PC-3 (cell line): ENCODE data around the gene SHISA6. TPM values are rescaled to one million over a fixed set of nuclear protein-coding genes. Genes with fewer than 3 reads are reported as not detected.

ENCODE experiments used
- ATAC-seq: fragments of 200-7000 bp; cut with Tn5 transposase; 2 replicates; pipeline ENCODE4 v1.9.1; 2020; ENCODE audit warnings: mild to moderate bottlenecking, moderate library complexity
- BruUV-seq: library from RNA; stranded (reverse); fragments of 400-500 nt; replicated peaks from 2 replicates; lab custom pipeline; 2021; lab: Mats Ljungman, UMichigan
- CTCF ChIA-PET: fragments of 300-600 bp; sonication (Branson Sonifier 250); formaldehyde crosslinking; loops from one replicate; lab custom pipeline; 2022; ENCODE audit warnings: antibody characterized with exemption; lab: Charles Lee
- POLR2A ChIA-PET: fragments of 300-600 bp; sonication (Branson Sonifier 250); formaldehyde crosslinking; loops from one replicate; lab custom pipeline; 2022; ENCODE audit warnings: antibody characterized with exemption; ENCODE audit not compliant: unreplicated experiment; lab: Charles Lee
- DNase-seq: peaks from one replicate; pipeline ENCODE4 v3.0.0-alpha.2; 2015
- H2AFZ ChIP-seq: fragments of 300-600 bp; sonication (generic); 2 replicates; pipeline ENCODE4 v1.6.0; 2016; ENCODE audit warnings: antibody characterized with exemption, low read length
- H3F3A ChIP-seq: fragments of 300-600 bp; sonication (generic); one replicate; pipeline ENCODE4 v1.6.0; 2017; ENCODE audit warnings: antibody characterized with exemption, low read length, control low read depth, mild to moderate bottlenecking; ENCODE audit not compliant: unreplicated experiment
- H3K27ac ChIP-seq: fragments of 300-600 bp; sonication (generic); 2 replicates; pipeline ENCODE4 v1.5.1; 2016; ENCODE audit warnings: mild to moderate bottlenecking, low read length
- H3K27me3 ChIP-seq: fragments of 300-600 bp; sonication (generic); 2 replicates; pipeline ENCODE4 v1.6.1; 2016; ENCODE audit warnings: low read length, mixed read lengths
- H3K36me3 ChIP-seq: fragments of 300-600 bp; sonication (generic); 2 replicates; pipeline ENCODE4 v1.6.1; 2016; ENCODE audit warnings: low read depth, mixed run types, low read length, mixed read lengths
- H3K4me1 ChIP-seq: fragments of 300-600 bp; sonication (generic); 2 replicates; pipeline ENCODE4 v1.5.1; 2016; ENCODE audit warnings: low read length; ENCODE audit not compliant: insufficient read depth
- H3K4me2 ChIP-seq: fragments of 300-600 bp; sonication (generic); 2 replicates; pipeline ENCODE4 v1.6.0; 2016; ENCODE audit warnings: low read length
- H3K4me3 ChIP-seq: fragments of 300-600 bp; sonication (generic); 2 replicates; pipeline ENCODE4 v1.5.1; 2016; ENCODE audit warnings: mild to moderate bottlenecking, low read length, mixed read lengths
- H3K79me2 ChIP-seq: fragments of 300-600 bp; sonication (generic); 2 replicates; pipeline ENCODE4 v1.6.1; 2017; ENCODE audit warnings: low read length, mixed read lengths
- H3K9ac ChIP-seq: fragments of 300-600 bp; sonication (generic); 2 replicates; pipeline ENCODE4 v1.6.0; 2016; ENCODE audit warnings: mild to moderate bottlenecking, low read length
- H3K9me2 ChIP-seq: fragments of 300-600 bp; sonication (generic); replicated peaks from 2 replicates; pipeline ENCODE4 v1.6.1; 2016; ENCODE audit warnings: mixed run types, low read length, mixed read lengths
- H3K9me3 ChIP-seq: fragments of 300-600 bp; sonication (generic); 2 replicates; pipeline ENCODE4 v1.6.1; 2016; ENCODE audit warnings: low read length, mixed read lengths
- H4K20me1 ChIP-seq: fragments of 300-600 bp; sonication (generic); 2 replicates; pipeline ENCODE4 v1.6.1; 2016; ENCODE audit warnings: low read length, mixed read lengths
- CTCF ChIP-seq: fragments of 300-600 bp; sonication (generic); conservative IDR thresholded peaks from 2 replicates; pipeline ENCODE4 v1.5.1; 2017; ENCODE audit warnings: antibody characterized with exemption, low read depth, mild to moderate bottlenecking, low read length
- EZH2 ChIP-seq: fragments of 300-600 bp; sonication (generic); IDR thresholded peaks from one replicate; pipeline ENCODE4 v1.6.1; 2017; ENCODE audit warnings: antibody characterized with exemption, mild to moderate bottlenecking, low read length; ENCODE audit not compliant: unreplicated experiment
- EZH2phosphoT487 ChIP-seq: fragments of 300-600 bp; sonication (generic); IDR thresholded peaks from 2 replicates; pipeline ENCODE4 v1.6.1; 2018; ENCODE audit warnings: mild to moderate bottlenecking, antibody characterized with exemption, low read length, borderline replicate concordance
- intact Hi-C: fragments of 100-400 bp; cut with micrococcal nuclease; formaldehyde crosslinking; loops from 2 replicates; pipeline ENCODE4 v1.9.0; 2023
- total RNA-seq: library from RNA; depleted of rRNA; stranded (reverse); fragments of >200 nt; gene quantifications from 2 replicates; pipeline ENCODE4 v1.2.3, GENCODE V29; 2014

The SHISA6 gene
- total RNA-seq, 1 experiment from 2014 or later: not detected

- H3K79me2 ChIP-seq: no peaks in the 10 kb centered on the region
- ChIA-PET POLR2A (no interaction called here), CTCF (no interaction called here)
- TF ChIP-seq EZH2phosphoT487 (no peak), CTCF (no peak), EZH2 (no peak)
- H3K27me3 ChIP-seq: no peaks in the 10 kb centered on the region
- H3K4me3 ChIP-seq: no peak overlapping the region
- no peaks in the 10 kb centered on the region for H4K20me1 ChIP-seq
- H3K4me1 ChIP-seq: no peaks in the 10 kb centered on the region
- no peak overlapping the region for H2AFZ ChIP-seq
- H3K4me2 ChIP-seq: no peak overlapping the region
- no peaks in the 10 kb centered on the region for H3K36me3 ChIP-seq
- intact Hi-C loops: no loop called here
- no TSS peak for BruUV-seq
- no peaks in the 10 kb centered on the region for H3K9me2 ChIP-seq
- H3K9ac ChIP-seq: no peak overlapping the region
- DNase-seq (no peak), ATAC-seq (no peak)
- H3K9me3 ChIP-seq: no peaks in the 10 kb centered on the region
- H3K27ac ChIP-seq: no peak overlapping the region
- H3F3A ChIP-seq: no peaks in the 10 kb centered on the region
Observed at GRCh38 chr17:11372692-11373091, 131.7 kb downstream of the SHISA6 start.

DNA sequence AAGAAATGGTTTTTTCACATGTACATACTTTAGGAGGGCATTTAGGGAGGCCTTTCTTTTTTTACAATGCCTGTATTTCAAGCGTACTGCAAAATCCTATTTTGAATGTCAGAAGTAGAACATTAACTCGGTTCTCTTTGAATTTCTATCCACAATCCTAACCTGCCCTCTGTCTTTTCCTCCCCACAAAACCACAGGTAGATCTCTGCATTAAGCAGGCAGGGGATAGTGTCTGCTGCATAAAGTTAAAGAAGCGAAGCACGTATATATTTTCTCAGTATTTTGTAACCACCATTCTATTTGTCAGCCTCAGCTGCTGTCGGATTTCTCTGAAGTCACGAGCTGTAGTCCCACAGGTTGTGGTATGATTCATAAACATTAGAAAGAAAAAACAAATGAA, 137.5 kb downstream of the SHISA6 start:
- DNase-seq: no peak
- H3K27ac ChIP-seq: no peak overlapping the region
- no peaks in the 10 kb centered on the region for H3K9me3 ChIP-seq
- no peaks in the 10 kb centered on the region for H3F3A ChIP-seq
- H2AFZ ChIP-seq: no peak overlapping the region
- H3K9me2 ChIP-seq: no peaks in the 10 kb centered on the region
- H3K36me3 ChIP-seq: no peaks in the 10 kb centered on the region
- H3K27me3 ChIP-seq: no peaks in the 10 kb centered on the region
- ATAC-seq: no peak
- no peak for TF ChIP-seq EZH2phosphoT487
- no peak for TF ChIP-seq CTCF
- no peak for TF ChIP-seq EZH2
- POLR2A ChIA-PET: no interaction called here
- H3K4me3 ChIP-seq: no peak overlapping the region
- no peaks in the 10 kb centered on the region for H3K79me2 ChIP-seq
- no peak overlapping the region for H3K9ac ChIP-seq
- CTCF ChIA-PET: no interaction called here
- BruUV-seq: no TSS peak
- intact Hi-C loops: no loop called here
- H3K4me1 ChIP-seq: no peaks in the 10 kb centered on the region
- H4K20me1 ChIP-seq: no peaks in the 10 kb centered on the region
- no peak overlapping the region for H3K4me2 ChIP-seq

GRCh38 chr17:11380761-11381160, 139.7 kb downstream of the SHISA6 start:
- no peaks in the 10 kb centered on the region for H4K20me1 ChIP-seq
- ChIA-PET POLR2A (no interaction called here), CTCF (no interaction called here)
- no peak overlapping the region for H2AFZ ChIP-seq
- no peak overlapping the region for H3K4me3 ChIP-seq
- no peaks in the 10 kb centered on the region for H3K9me2 ChIP-seq
- H3K4me1 ChIP-seq: no peaks in the 10 kb centered on the region
- H3K27me3 ChIP-seq: no peaks in the 10 kb centered on the region
- no peak for DNase-seq
- intact Hi-C loops: no loop called here
- no peaks in the 10 kb centered on the region for H3K79me2 ChIP-seq
- BruUV-seq: no TSS peak
- H3K4me2 ChIP-seq: no peak overlapping the region
- H3K36me3 ChIP-seq: no peaks in the 10 kb centered on the region
- H3K9ac ChIP-seq: no peak overlapping the region
- no peak for TF ChIP-seq EZH2phosphoT487
- TF ChIP-seq CTCF: no peak
- no peak for TF ChIP-seq EZH2
- no peak for ATAC-seq
- H3K9me3 ChIP-seq: no peaks in the 10 kb centered on the region
- H3F3A ChIP-seq: no peaks in the 10 kb centered on the region
- no peak overlapping the region for H3K27ac ChIP-seq
